ENCODE data around the gene CFAP77.

DNA sequence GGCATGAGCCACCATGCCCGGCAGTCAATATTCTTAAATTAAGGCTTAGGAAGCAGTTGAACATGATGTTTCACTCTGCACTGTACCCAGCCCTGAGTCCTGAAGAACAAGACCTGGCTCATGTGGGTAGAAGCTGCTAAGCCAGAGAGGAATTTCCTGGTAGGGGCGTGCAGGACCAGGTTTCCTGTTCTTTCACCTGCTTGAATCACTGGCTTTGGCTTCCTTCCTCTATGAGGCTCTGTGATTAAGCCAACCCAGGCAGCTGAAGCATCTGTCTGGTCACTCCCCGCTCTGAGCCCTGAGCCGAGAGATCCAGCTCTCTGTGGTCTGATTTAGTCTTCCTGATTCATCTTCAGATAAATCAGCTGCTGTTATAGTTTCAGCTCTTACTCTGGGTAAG, 29.1 kb downstream of the CFAP77 start:
- no peak for TF ChIP-seq POLR2A (IDR thresholded peaks at IDR 0.05)
- TF ChIP-seq, protein P1, sequence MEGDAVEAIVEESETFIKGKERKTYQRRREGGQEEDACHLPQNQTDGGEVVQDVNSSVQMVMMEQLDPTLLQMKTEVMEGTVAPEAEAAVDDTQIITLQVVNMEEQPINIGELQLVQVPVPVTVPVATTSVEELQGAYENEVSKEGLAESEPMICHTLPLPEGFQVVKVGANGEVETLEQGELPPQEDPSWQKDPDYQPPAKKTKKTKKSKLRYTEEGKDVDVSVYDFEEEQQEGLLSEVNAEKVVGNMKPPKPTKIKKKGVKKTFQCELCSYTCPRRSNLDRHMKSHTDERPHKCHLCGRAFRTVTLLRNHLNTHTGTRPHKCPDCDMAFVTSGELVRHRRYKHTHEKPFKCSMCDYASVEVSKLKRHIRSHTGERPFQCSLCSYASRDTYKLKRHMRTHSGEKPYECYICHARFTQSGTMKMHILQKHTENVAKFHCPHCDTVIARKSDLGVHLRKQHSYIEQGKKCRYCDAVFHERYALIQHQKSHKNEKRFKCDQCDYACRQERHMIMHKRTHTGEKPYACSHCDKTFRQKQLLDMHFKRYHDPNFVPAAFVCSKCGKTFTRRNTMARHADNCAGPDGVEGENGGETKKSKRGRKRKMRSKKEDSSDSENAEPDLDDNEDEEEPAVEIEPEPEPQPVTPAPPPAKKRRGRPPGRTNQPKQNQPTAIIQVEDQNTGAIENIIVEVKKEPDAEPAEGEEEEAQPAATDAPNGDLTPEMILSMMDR (IDR thresholded peaks at IDR 0.05) = no peak
